DLD1 (cell line): ENCODE data around the gene PANX2.

ENCODE experiments used
- in situ Hi-C: cut with HindIII; loops from 2 replicates; pipeline ENCODE4 v1.10.0; 2017; ENCODE audit warnings: low sequenced_read_pairs

PANX2 gene

DNA sequence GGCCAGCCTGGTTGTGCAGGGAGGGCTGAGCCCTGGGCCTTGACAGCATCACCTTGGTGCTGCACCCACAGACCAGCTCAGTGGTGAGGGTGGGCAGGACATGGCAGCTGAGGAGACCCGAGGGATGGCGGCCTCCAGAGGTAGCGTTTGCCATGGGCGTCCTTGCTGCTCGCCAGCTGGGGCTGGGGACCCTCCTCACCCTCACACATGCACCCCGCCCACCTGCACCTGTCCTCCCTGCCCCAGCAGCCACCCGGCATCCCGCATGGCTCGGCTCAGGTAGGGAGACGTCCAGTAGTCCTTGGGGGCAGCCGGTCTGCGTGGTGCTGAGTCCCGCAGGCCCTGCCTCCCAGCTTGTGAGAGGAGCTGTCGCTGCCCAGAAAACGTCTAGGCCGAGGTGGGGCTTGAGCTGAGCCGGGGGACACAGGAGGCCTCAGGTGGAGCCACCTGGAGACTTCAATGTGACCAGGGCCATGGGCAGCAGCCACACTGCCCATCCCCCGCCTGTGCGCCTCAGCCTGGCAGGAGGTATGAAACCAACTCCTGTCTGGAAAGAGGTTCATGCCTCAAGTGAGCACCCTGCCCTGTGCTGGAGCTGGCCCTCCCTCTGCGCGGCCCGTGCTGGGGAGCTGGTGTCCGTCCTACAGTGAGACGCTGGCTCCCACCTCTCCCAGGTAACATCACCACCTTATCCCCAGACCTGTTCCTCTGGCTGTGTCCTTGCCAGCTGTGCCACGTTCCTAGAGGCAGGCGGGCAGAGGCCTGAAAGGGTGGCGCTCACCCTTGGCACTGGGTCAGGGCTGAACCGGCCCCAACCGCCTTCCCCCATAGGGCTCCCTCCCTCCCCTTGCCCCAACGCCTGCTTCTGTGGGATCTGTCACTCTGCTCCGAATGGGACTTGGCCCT is 11.9 kb downstream of the PANX2 start:
- in situ Hi-C loops, result no loop called here

GRCh38 chr22:50183141-50183971 is 12.8 kb downstream of the PANX2 start:
- in situ Hi-C loops, result no loop called here

- in situ Hi-C loops, result no loop called here
Observed at GRCh38 chr22:50184004-50184901, 13.7 kb downstream of the PANX2 start.

DNA sequence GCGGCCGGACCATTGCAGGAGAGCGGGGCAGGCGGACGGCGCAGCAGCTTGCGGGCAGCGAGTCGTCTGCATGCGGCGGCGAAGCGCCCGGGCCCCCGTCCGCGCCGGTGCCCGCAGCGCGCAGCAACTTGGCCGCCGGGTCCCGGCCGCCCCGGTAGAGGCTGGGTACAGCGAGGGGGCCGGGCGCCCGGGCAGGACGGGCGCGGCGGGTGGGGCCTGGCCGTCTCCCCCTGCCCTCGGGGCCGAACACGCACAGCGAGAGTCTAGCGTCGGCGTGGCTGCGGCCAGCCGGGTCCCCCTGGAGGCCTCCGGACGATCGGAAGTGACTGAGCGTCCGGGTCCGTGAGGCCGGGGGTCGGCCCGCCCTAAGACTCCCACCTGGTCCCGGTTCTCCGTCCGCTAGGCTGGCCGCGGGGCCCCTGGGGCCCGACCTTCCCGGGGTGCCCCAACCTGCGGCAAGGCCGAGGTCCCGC is 14.4 kb downstream of the PANX2 start:
- in situ Hi-C loops, result no loop called here

DNA sequence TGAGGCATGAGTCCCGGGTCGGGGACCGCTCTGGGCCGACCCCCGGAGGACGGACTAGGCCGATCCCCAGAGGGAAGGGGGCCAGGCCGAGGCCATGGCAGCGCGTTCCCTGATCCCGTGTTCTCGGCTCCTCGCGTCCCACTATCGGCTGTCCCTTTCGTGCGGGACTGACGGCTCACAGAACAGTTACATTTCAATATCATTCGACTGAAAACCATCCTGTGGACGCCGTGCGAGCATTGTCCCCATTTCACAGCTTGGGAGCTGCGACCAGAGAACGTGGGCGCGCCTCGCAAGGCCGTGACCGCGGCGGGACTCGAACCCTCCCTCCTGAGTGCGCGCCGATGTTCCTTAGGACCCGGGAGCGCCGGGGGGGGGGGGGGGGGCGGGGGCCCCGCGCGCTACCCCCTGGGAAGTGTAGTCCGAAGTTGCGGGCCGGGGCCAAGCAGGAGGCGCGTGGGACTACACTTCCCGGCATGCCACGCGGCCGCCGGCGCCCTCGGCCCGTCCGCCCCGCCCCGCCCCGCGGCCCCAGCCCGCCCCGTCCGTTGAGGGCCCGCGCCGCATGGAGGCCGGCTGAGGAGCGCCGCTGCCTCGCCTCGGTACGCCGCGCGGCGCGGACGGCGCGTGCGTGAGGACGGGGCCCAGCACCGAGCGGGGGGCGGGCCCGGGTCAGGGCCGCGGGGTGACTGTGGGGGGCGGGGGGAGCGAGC is 15.0 kb downstream of the PANX2 start, which contains the start of gene TRABD:
Gene TRABD, plus strand, starts transcription at position 539 of the 713 bp plus-strand sequence. CDS start 7,148 bp downstream, outside the sequence.
- in situ Hi-C loops, result no loop called here

GRCh38 chr22:50186181-50186714 is 15.7 kb downstream of the PANX2 start:
- in situ Hi-C loops, result no loop called here

DNA sequence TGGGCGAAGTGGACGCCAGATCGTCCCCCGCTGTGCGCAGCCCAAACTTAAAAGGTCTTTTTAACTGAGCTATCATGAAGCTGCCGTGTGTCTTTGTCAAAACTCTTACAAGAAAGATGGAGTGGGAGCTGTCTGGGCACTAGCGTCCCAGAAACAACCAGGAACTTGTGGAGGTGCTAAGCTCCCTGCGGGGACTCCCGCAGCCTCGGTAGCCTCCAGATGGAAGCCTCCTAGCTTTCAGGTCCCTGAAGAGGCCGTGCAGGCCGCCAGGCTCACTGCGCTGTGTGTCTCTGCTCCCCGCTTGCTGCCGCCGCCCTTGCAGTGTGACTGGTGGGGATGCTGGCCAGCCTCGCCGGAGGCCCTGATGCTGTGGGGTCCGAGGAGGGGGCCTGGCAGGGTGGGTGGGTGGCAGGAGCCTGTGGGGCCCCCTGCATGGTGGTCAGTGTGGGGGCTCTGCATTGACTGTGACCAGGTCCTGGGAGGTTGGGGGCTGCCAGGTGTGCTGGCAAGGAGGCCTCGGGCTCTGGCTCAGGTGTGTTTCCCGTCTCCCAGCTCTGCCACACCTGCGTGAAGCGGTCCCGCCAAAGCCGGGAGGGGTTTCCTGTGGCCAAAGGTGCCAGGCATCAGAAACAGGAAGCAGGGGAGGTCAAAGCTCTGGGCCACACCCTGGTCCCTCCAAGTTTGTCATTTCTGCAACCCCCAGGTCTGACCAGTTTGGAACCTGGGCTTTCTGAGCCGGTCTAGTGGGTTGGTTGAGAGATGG is 16.4 kb downstream of the PANX2 start:
- in situ Hi-C loops, result no loop called here

DNA sequence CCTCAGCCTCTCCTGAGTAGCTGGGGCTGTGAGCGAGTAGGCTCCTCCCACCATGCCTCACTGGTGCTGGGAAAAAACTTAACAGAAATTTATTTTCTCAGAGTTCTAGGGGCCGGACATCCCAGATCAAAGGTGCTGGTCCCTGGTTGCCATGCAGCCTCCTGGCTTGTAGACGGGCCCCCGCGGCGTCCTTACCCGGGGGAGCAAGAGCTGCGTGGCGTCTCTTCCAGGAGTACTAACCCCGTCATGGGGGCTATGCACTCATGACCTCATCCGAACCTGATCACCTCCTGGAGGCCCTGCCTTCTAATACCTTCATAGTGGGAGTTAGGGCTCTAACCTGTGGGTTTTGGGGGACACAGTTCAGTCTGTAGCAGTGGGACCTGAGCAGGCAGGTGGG is 17.8 kb downstream of the PANX2 start:
- in situ Hi-C loops, result no loop called here

GRCh38 chr22:50189184-50189848 is 18.8 kb downstream of the PANX2 start:
- in situ Hi-C loops, result no loop called here

- in situ Hi-C loops, result no loop called here
Observed at GRCh38 chr22:50189849-50190181, 19.3 kb downstream of the PANX2 start.

- in situ Hi-C loops, result no loop called here
Observed at GRCh38 chr22:50190182-50190940, 19.8 kb downstream of the PANX2 start.

DNA sequence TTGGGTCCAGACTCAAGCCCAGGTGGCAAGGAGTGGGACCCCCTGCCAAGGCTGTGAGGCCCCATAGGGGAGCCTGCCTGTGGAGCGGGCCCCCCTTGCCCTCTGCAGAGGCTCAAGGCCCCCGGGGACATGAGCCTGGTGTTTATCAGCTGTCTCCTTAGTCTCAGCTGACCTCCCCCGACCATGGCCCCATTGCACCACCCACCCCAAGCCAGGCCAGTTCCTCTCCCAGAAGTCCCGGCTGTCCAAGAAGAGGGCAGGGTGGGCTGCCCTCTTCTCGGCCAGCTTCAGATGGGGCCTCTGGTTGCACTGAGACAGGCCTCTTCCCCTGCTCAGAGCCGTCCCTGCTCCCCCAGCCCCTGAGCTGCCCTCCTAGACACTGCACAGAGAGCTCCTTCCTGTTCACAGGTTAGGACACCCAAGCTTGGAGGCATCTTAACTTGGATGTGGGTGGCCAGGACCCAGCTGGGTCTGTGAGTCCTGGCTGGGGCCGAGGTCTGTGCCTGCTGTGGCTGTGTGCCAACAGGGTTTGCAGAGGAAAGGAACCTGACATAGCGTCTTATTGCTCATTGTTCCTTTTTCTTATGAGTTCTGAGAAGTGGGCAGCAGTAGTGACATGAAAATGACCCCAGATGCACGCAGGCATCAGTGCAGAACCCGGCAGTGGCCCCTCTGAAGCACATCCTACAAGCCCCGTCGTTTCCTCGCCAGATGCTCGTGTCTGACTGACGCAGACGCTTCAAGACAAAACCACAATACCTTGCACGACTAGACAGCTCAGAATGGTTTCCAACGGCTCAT is 20.6 kb downstream of the PANX2 start:
- in situ Hi-C loops, result no loop called here

DNA sequence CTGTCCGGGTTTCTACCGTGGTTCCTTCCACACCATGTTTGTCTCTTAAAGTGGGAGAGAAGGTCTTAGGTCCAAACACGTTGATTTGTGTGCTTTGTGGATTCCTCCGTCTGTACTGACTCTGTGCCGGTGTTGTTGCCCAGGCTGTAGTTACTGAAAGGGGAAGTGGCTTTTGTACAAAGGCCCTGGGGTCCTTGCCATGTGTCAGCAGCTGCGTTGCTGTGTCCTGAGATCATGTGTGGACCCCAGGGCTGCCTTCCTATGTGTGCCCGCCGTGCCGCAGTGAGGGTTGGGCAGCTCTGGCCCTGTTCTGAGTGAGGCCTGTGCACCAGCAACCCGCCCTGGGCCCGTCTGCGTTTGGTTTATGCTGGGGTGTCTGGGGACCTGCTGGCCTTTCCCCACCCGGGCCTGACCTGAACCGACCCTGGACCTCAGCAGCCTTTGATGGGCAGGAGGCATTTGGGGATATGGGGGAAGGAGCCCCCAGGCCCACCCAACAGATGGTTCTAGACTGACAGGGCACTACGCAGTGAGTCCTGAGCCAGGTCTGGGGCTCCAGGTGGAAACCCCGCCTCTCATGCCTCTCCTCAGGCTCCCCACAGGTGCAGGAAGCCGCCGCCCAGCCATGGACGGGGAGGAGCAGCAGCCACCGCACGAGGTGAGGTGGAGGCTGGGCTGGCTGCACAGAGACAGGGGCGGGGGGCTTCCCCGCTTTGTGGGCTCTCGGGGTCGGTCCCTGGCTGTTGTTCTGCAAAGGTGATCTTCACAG is 22.1 kb downstream of the PANX2 start:
- in situ Hi-C loops, result no loop called here

GRCh38 chr22:50193621-50194020 is 23.1 kb downstream of the PANX2 start:
- in situ Hi-C loops, result no loop called here

GRCh38 chr22:50194037-50194805 is 23.7 kb downstream of the PANX2 start:
- in situ Hi-C loops, result no loop called here

DNA sequence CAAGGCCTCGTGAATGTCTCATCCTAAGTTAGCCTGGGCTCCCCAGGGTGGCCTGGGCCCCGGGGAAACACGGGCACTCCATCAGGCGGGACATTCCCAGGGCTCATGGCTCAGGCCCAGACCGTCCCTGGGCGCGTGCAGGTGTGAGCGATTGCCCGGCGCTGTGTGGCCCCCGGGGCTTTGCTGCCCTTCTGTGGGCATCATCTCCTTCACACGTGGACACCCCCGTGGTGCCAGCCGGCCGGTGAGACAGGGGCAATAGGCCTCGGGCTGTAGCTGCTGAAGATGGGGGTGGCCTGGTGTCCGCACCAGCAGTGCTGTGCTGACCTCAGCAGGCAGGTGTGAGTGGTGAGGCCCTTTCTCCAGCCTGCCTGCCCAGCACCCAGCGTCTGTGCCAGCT is 25.7 kb downstream of the PANX2 start:
- in situ Hi-C loops, result no loop called here
